HCT116 (cell line): ENCODE measurements around the gene ZNF331. TPM values are rescaled to one million over a fixed set of nuclear protein-coding genes. Genes with fewer than 3 reads are reported as not detected.

Experiments used
- ATAC-seq: fragments of 200-7000 bp; cut with Tn5 transposase; 2 replicates; pipeline ENCODE4 v1.9.1; 2020; ENCODE audit warnings: mild to moderate bottlenecking, moderate library complexity
- BruUV-seq: library from RNA; stranded (reverse); fragments of 400-500 nt; replicated peaks from 2 replicates; lab custom pipeline; 2021; lab: Mats Ljungman, UMichigan
- CTCF ChIA-PET: fragments of 300-600 bp; sonication (Branson Sonifier 250); formaldehyde crosslinking; loops from one replicate; lab custom pipeline; 2021; ENCODE audit warnings: antibody characterized with exemption; lab: Charles Lee
- POLR2A ChIA-PET: fragments of 300-600, 350-600 bp; sonication (Branson Sonifier 250); formaldehyde crosslinking; loops from one replicate; lab custom pipeline; 2021; ENCODE audit warnings: antibody characterized with exemption; lab: Charles Lee
- RAD21 ChIA-PET, 2 experiments: fragments of 300-600 bp; sonication (Branson Sonifier 250); formaldehyde crosslinking; loops; one replicate each; lab custom pipeline; 2023; ENCODE audit warnings: low total read pairs in 2 of 2; ENCODE audit not compliant: uncharacterized antibody in 2 of 2, unreplicated experiment in 2 of 2, low non-redundant PET in 1 of 2; lab: Charles Lee
- DNase-seq: peaks from one replicate; pipeline ENCODE4 v3.0.0-alpha.2; 2010; ENCODE audit warnings: low read depth, low spot score
- H2AFZ ChIP-seq: fragments of 200-600 bp; shearing (Covaris generic), sonication (generic); 2 replicates; pipeline ENCODE4 v1.6.1; 2017; ENCODE audit warnings: low read depth, mixed run types, mixed read lengths, antibody characterized with exemption, low read length; ENCODE audit not compliant: poor library complexity, severe bottlenecking
- H3K27ac ChIP-seq: 2 replicates; pipeline ENCODE4 v1.5.1; 2012; ENCODE audit warnings: low read depth, low read length
- H3K27me3 ChIP-seq: fragments of 200-600 bp; sonication (generic); 2 replicates; pipeline ENCODE4 v1.6.1; 2016; ENCODE audit warnings: mixed run types, low read length, mixed read lengths; ENCODE audit not compliant: insufficient read depth
- H3K36me3 ChIP-seq, 2 experiments: fragments of 200-500 bp in 1 of 2; fragments of 200-600 bp in 1 of 2; sonication (Bioruptor generic) in 1 of 2; sonication (generic) in 1 of 2; 2 replicates each; pipeline versions ENCODE4 v1.5.1 to v1.6.1; 2014 to 2016; ENCODE audit warnings: low read length in 2 of 2, inconsistent platforms in 1 of 2, mixed read lengths in 1 of 2, mixed run types in 1 of 2; ENCODE audit not compliant: insufficient read depth in 2 of 2, control insufficient read depth in 1 of 2
- H3K4me1 ChIP-seq, 2 experiments: fragments of 200-600 bp in 1 of 2; sonication (generic) in 1 of 2; 2 replicates each; pipeline versions ENCODE4 v1.5.1 to v1.6.1; 2012 to 2017; ENCODE audit warnings: low read length in 2 of 2, inconsistent platforms in 1 of 2, mild to moderate bottlenecking in 1 of 2, mixed read lengths in 1 of 2, mixed run types in 1 of 2, moderate library complexity in 1 of 2; ENCODE audit not compliant: insufficient read depth in 2 of 2, control insufficient read depth in 1 of 2
- H3K4me2 ChIP-seq: fragments of 200-600 bp; sonication (generic); 2 replicates; pipeline ENCODE4 v1.6.1; 2017; ENCODE audit warnings: mixed run types, low read length, mixed read lengths
- H3K4me3 ChIP-seq, 2 experiments: fragments of 200-600 bp in 1 of 2; sonication (generic) in 1 of 2; replicated peaks in 1 of 2; 2 replicates each; pipeline ENCODE4 v1.5.1; 2011 to 2016; ENCODE audit warnings: low read length in 2 of 2, control low read depth in 1 of 2, low read depth in 1 of 2, mild to moderate bottlenecking in 1 of 2, mixed read lengths in 1 of 2, mixed run types in 1 of 2
- H3K79me2 ChIP-seq: fragments of 200-600 bp; sonication (generic); 2 replicates; pipeline ENCODE4 v1.6.1; 2017; ENCODE audit warnings: mild to moderate bottlenecking, mixed run types, low read length, moderate library complexity, mixed read lengths; ENCODE audit not compliant: insufficient read depth
- H3K9ac ChIP-seq: fragments of 200-600 bp; sonication (generic); 2 replicates; pipeline ENCODE4 v1.6.1; 2016; ENCODE audit warnings: low read length, mixed read lengths
- H3K9me2 ChIP-seq: fragments of 200-600 bp; sonication (generic), shearing (Covaris generic); 2 replicates; pipeline ENCODE4 v1.6.1; 2017; ENCODE audit warnings: mixed run types, mild to moderate bottlenecking, moderate library complexity; ENCODE audit not compliant: insufficient read depth
- H3K9me3 ChIP-seq, 2 experiments: fragments of 200-500 bp in 1 of 2; fragments of 200-600 bp in 1 of 2; sonication (Bioruptor generic) in 1 of 2; sonication (generic) in 1 of 2; 2 replicates each; pipeline ENCODE4 v1.6.1; 2014 to 2017; ENCODE audit warnings: low read length in 2 of 2, mixed read lengths in 2 of 2, inconsistent platforms in 1 of 2, low read depth in 1 of 2, mild to moderate bottlenecking in 1 of 2, mixed run types in 1 of 2, moderate library complexity in 1 of 2; ENCODE audit not compliant: control insufficient read depth in 1 of 2, insufficient read depth in 1 of 2
- H4K20me1 ChIP-seq: fragments of 200-600 bp; sonication (generic), shearing (Covaris generic); 2 replicates; pipeline ENCODE4 v1.6.1; 2017; ENCODE audit warnings: mixed run types, mild to moderate bottlenecking, moderate library complexity; ENCODE audit not compliant: insufficient read depth
- ATF3 ChIP-seq: IDR thresholded peaks from 2 replicates; pipeline ENCODE4 v1.6.1; 2012
- CEBPB ChIP-seq: IDR thresholded peaks from 2 replicates; pipeline ENCODE4 v1.6.1; 2012; ENCODE audit warnings: low read depth
- EGR1 ChIP-seq: IDR thresholded peaks from 2 replicates; pipeline ENCODE4 v1.6.1; 2012; ENCODE audit warnings: low read depth
- ELF1 ChIP-seq: IDR thresholded peaks from 2 replicates; pipeline ENCODE4 v1.6.1; 2012; ENCODE audit warnings: low read depth, borderline replicate concordance
- EZH2 ChIP-seq: fragments of 200-600 bp; sonication (generic); IDR thresholded peaks from 2 replicates; pipeline ENCODE4 v1.6.1; 2017; ENCODE audit warnings: antibody characterized with exemption, mixed run types
- EZH2phosphoT487 ChIP-seq: fragments of 200-600 bp; IDR thresholded peaks from 2 replicates; pipeline ENCODE4 v1.6.1; 2018; ENCODE audit warnings: antibody characterized with exemption, borderline replicate concordance
- FOSL1 ChIP-seq: IDR thresholded peaks from 2 replicates; pipeline ENCODE4 v1.6.1; 2012; ENCODE audit warnings: low read depth
- JUND ChIP-seq: IDR thresholded peaks from 2 replicates; pipeline ENCODE4 v1.6.1; 2012
- POLR2A ChIP-seq: IDR thresholded peaks from 2 replicates; pipeline ENCODE4 v1.7.0; 2011; ENCODE audit warnings: borderline replicate concordance; ENCODE audit not compliant: insufficient read depth, insufficient read length; ENCODE audit errors: extremely low read depth
- POLR2AphosphoS5 ChIP-seq: IDR thresholded peaks from 2 replicates; pipeline ENCODE4 v1.6.1; 2011; ENCODE audit warnings: mild to moderate bottlenecking, low read depth, low read length, moderate library complexity
- RAD21 ChIP-seq: IDR thresholded peaks from 2 replicates; pipeline ENCODE4 v1.6.1; 2012; ENCODE audit warnings: low read depth, mild to moderate bottlenecking
- REST ChIP-seq: IDR thresholded peaks from 2 replicates; pipeline ENCODE4 v1.6.1; 2012; ENCODE audit warnings: low read depth
- SP1 ChIP-seq: IDR thresholded peaks from 2 replicates; pipeline ENCODE4 v1.6.1; 2012; ENCODE audit warnings: low read depth
- SRF ChIP-seq: IDR thresholded peaks from 2 replicates; pipeline ENCODE4 v1.6.1; 2012; ENCODE audit warnings: low read depth
- TCF7L2 ChIP-seq: IDR thresholded peaks from 2 replicates; pipeline ENCODE4 v1.7.0; 2011; ENCODE audit warnings: borderline replicate concordance, inconsistent platforms; ENCODE audit not compliant: insufficient read depth, insufficient read length; ENCODE audit errors: extremely low read depth
- ZNF274 ChIP-seq: fragments of 200-500 bp; sonication (Bioruptor generic); IDR thresholded peaks from 2 replicates; pipeline ENCODE4 v1.6.1; 2014; ENCODE audit warnings: mild to moderate bottlenecking, low read depth, low read length, inconsistent platforms
- intact Hi-C: fragments of 100-400 bp; cut with micrococcal nuclease; formaldehyde crosslinking; loops from 2 replicates; pipeline ENCODE4 v1.10.0; 2022
- total RNA-seq: library from RNA; stranded (reverse); gene quantifications from one replicate; pipeline ENCODE4 v1.2.1, GENCODE V29; 2021; ENCODE audit not compliant: unreplicated experiment

Gene ZNF331
- total RNA-seq, 1 experiment from 2014 or later, result 0.59 TPM

GRCh38 chr19:53538378-53539109 is 599 bp downstream of the ZNF331 start:
- Histone ChIP-seq H3K9ac (no peak overlapping the region), H3K27ac (no peak overlapping the region), H4K20me1 (no peaks in the 10 kb centered on the region), H3K4me1 (no peaks in the 10 kb centered on the region), H3K9me2 (no peaks in the 10 kb centered on the region), H3K79me2 (no peaks in the 10 kb centered on the region), H2AFZ (no peak overlapping the region), H3K36me3 (no peaks in the 10 kb centered on the region), H3K27me3 (no peaks in the 10 kb centered on the region), H3K9me3 (peaks cover 0 to 5% of the 10 kb centered on the region in 2 experiments; a peak in 1 of 4 replicates), H3K4me2 (no peak overlapping the region), H3K4me3 (no peak overlapping the region)
- no TSS peak for BruUV-seq
- ChIA-PET POLR2A (no interaction called here), RAD21 (no interaction called here), CTCF (no interaction called here)
- ATAC-seq (no peak), DNase-seq (no peak)
- intact Hi-C loops, result no loop called here
- no peak for TF ChIP-seq FOSL1
- no peak for TF ChIP-seq REST
- TF ChIP-seq EZH2phosphoT487, result no peak
- TF ChIP-seq ATF3, result no peak
- no peak for TF ChIP-seq SRF
- no peak for TF ChIP-seq CEBPB
- no peak for TF ChIP-seq JUND
- TF ChIP-seq ZNF274, result no peak
- TF ChIP-seq POLR2A, result no peak
- TF ChIP-seq EZH2, result no peak
- TF ChIP-seq POLR2AphosphoS5, result no peak
- no peak for TF ChIP-seq RAD21
- TF ChIP-seq TCF7L2, result no peak
- no peak for TF ChIP-seq EGR1
- TF ChIP-seq SP1, result no peak
- TF ChIP-seq ELF1, result no peak
